Measurements from ENCODE around the gene CCDC69.
"Not testable (repeated sequence)": the region's sequence is repeated elsewhere in the genome, so short reads cannot be mapped to it uniquely, and the experiment has no call there.

Gene CCDC69

DNA sequence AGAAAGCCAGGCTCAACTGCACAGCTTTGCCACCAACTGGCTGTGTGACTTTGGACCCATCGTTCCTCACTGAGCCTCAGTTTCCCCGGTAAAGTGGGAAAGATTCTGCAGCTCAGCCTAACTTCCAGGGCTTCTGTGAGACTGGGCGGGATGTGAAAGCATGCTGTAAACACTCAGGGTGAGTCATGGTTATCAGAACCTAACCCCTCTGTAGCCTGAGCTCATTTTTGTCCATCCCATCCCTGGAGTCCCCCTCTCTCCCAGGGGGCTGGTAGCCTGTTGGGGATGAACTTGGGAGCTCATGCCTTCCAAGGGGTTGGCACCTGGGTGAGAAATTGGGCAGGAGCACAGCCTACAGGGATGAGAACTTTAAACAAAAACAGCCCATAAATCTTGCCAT lies 2.3 kb downstream of the CCDC69 start:
- no peak for DNase-seq

DNA sequence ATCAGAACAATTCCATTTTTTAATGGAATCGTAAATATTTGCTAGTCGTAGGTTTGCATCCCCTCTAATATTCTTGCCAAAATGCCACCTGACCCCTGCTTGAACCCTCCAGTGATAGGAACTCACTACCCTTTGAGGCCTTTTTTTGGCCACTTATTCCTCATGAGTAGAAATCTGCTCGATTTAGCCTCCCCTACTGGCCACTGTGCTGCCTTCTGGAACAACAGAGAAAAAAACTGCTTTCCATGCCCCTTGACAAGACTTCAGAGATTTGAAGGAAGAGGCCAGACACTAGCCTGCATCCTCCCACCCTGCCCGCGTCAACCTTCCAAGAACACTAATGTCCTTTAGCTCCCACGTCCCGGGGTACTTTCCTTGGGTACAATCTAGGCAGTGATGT lies 4.1 kb downstream of the CCDC69 start:
- no peak for DNase-seq

DNA sequence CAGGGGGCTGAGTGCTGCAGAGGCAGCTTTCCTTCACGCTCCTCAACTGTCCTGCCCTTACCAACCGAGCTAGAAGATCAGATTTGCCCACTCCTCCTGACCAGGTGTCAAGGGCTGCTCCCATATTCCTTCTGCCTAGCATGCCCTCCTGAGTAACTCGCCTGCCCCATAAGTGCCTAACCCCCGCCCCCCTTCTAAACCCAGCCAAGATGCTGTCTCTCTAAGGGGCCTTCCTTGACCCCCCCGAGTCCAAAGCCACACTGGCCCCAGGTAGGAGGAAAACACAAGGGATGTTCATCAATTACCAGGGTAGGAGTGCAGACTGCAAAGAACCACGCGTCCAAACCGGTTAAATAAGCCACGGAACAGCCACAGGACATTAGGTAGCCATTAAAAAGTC lies 4.8 kb downstream of the CCDC69 start:
- DNase-seq: no peak

DNA sequence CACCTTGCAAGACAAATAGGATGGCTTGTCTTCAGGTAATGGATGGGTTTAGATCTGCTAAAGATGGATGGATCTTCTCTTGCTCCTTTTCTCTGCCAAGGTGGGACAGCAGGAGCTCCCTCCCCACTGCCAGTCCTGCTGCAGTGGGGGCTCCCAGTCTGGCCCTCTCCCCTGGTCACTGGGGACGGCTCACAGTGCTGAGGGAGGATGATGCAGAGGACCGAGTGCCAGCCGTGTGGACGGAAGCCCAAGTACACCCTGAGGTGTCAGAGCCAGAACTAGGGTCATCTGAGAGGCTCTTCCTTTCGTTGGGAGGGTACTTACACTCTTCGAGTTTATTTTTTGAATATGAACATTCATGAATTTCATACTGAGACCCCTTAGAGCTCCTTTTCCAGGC lies 5.7 kb downstream of the CCDC69 start:
- no peak for DNase-seq

DNA sequence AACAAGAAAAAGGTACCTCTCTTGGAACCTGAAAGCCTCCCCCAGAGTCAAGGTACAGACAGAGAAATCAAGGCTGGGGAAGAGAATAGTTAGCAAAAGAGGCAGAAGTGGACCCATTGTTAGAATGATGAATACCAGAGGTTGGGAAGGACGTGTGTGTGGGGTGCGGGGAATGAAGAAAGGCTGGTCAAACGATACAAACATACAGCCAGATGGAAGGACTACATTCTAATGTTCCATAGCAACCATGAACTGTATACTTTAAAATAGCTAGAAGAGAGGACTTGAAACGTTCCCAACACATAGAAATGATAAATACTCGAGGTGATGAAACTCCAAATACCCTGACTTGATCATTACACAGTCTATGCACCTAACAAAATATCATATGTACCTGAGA lies 7.1 kb downstream of the CCDC69 start:
- DNase-seq: no peak

DNA sequence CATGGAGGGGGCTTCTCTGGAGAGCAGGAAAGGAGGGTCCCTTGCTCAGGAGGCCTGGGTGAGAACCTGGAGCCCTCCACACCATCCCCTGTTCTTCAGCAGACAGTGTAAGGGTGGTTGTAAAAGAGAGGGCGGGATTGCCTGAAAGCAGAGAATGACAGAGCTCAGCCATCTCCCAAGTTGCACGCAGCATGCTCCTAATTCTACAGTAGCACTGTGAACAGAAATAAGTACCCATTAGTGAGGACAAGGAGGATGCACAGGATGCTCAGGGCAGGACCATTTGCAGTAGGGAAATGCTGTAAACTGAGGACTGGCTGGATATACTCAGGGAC lies 8.4 kb downstream of the CCDC69 start:
- DNase-seq: no peak

DNA sequence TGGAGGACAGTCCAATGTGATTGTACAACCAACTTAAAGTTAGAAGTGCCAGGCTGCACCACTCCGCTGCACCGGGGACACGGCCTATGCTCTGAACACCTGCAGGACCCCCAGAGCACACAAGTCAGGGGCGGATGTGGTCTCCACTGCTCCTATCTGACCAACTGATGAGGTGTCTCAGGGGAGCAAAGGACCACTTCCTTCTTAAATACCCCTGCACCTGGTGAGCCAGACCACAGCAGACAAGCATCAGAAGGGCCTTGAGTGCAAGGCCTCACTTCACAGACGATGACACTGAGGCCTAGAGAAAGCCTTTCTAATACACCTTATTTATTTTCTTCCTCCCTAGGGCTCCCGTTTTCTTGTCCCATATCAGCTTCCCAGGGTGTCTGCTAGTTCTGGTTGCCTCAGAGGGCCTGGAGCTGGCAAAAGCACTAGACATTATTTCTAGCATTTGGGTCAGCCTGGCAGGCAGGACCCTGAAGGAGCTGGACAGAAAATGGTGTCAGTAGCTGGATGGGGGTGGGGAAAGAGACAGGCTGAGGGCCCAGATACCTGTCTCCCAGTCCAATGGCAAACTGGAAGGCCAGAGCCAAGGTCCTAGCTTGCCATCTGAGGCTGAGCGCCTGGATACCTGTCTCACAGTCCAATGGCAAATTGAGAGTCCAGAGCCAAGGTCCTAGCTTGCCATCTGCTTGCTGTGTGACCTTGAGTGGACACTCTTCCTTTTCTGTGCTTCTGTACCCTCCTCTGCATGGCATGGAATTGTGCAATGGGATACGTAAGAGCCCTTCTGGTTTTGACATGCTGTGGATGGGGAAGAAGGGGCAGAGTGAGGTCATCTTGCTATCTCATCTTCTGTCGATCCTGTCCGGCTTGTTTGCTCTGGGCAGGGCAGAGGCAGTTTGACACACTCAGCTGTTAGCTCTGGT lies 9.0 kb downstream of the CCDC69 start:
- peak; percentile 53 to 80 for DNase-seq

DNA sequence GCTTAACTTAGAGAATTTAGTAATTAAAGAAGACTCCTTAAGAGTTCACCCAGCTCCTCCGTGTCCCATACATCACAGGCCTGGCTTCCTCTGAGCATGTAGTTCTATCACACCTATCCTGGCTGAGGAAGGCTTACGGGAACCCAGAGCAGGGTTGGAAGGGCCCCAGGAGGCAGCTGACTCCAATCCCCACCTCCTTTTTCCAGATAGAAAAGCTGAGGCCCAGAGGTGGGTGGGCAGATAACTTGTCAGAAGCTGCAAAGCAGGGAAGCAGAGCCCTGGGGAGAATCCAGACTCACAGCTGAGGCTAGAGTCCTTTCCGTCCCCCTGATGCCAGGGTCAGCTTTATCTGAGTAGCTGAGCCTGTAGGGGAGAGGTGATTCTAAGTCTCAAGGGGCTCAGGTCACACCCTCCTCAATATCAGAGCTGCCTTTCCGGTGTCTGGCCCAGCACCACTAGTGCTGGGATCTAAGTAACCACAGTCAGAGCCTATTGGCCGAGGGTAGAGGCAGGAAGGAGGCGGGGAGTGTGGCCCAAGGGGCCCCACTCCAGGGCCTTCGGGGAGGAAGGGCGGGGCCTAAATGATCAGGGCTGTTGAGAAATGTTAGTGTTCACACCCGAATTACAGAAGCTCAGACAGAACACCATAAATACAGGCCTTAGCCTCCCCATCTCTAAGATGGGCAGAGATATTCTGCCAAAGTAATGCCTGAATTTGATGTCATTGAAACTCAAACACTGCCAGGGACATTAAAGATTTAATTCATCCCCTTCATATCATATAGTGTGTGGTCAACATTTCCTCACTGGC lies 9.9 kb downstream of the CCDC69 start:
- DNase-seq: peak; percentile 89 to 91

DNA sequence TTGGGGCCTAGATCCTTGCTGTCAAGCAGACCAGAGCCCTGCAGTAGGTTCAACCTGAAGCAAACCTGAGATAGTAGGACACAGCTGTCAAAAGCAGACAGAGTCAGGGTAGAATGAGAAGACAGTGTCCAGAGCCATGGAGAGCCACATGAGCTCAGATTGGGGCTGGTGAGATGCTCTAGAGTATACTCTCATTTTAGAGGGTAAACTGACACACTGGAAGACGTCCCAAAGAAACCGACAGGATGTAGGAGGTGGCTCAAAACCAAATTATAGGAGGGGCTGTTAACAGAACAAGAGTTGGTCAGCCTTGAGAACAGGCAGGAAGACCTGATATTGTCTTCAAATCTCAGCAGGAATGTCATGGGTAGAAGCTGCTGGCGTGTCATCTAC lies 11.5 kb downstream of the CCDC69 start:
- DNase-seq: peak in 1 of 2 donors; percentile 19

DNA sequence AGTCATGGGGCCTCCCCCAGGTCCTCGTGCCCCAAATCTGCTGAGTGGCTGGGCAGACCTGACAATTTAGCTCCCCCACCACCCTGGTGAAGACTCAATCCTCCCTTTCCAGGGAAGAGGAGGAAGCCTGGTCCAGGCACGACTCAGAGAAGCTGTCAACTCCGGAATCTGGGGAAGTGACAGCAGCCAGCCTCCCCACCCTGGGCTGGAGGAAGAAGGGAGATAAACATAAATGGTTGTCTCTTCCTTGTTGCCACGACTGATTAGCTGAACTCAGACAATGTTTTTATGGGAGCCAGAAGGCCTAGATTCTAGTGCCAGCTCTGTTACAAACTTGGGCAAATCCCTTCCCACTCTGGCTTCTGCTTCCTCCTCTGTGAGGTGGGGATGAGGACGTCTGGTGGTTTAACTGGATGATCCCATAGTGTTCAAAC lies 15.4 kb downstream of the CCDC69 start:
- no peak for DNase-seq

DNA sequence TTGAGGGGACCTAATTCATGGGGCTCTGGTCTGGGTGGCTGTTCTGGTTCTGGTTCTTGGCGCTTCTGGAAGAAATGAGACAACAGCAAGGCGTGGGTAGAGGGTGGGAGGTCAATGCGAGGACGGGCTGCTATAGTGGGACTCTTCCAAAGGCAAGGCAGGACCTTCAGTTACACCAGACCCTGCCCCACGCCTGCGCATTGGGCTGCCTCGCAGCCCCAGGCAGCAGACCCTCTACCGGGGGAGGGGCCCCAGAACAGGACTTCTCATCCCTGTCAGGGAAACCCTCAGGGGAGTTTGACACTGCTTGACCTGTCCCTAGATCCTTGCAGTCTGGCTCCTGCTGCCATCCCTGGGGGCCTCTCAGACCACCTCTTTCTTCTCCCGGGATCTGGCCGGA lies 18.5 kb downstream of the CCDC69 start:
- no peak for DNase-seq

DNA sequence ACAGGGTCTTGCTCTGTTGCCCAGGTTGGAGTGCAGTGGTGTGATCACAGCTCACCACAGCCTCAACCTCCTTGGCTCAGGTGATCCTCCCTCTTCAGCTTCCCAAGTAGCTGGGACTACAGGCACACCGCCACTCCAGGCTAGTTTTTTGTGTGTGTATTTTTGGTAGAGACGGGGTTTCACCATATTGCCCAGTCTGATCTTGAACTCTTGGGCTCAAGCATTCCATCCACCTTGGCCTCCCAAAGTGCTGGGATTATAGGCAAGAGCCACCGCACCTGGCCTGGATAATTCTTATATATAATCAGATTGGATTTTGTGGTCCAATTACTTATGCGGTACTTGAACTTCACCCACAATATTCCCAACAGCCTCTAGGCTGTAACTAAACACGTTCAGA lies 19.8 kb downstream of the CCDC69 start:
- DNase-seq: no peak

DNA sequence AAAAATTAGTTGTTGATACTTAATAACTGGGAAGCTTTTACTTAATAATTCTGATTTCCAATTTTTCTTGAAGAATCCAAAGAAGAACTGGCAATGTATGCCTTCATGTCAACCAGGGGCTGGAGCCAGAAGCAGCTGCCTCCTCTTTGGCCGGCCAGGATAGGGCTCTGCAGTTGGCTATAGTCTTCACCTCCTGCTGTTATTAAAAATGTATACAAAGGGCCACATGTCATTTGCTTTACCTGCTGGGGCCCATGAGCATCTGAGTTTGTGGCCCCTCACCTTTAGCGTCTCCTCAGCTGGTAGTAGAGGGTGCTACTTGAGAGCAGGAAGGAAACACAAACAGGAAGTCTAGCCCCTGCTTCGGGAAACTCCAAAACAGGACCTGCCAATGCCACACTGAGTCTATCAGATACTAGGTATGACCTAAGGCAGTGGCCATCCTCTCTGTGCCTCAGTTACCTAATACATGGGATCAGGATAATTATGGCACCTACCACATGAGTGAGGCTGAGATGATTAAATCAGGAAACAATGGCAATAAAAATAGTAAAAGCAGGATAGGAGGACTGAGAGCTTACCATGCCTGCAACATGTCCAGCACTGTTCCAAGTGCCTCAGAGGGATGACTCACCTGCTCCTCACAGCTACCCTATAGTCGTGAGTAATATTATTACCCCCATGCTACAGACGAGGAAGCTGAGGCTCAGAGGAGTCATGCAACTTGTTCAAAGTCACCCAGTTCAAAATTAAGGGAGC lies 21.3 kb downstream of the CCDC69 start:
- peak in 1 of 2 donors; percentile 53 for DNase-seq

DNA sequence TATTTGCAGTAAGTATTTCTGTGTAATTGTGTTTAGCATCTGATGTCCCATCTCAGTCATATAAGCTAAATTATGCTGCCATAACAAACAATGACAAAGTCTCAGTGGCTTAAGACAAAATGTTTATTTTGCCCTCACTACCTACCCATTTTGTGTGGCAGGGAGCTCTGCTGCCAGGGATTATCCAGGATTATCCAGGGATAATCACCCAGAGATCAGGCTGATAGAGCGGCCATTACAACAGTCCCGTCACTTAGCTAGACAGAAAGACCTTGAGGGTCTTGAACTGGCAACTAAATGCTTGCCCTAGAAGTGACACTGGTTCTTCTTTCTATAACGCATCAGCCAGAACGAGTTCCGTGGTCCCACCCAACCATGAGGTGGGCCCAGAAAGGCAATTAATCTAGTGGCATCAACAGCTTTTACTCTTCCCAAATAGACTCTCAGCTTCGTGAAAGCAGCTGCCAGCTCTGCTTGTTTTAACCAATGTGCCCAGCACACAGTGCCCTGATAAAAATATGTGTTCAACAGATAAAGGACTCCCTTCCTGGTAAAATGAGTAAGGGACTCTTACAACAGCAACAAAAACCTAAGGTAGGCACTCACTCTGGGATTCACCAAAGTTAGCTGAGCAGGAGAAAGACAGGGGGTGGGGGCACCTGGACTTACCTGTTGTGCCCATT lies 22.8 kb downstream of the CCDC69 start:
- DNase-seq: no peak

DNA sequence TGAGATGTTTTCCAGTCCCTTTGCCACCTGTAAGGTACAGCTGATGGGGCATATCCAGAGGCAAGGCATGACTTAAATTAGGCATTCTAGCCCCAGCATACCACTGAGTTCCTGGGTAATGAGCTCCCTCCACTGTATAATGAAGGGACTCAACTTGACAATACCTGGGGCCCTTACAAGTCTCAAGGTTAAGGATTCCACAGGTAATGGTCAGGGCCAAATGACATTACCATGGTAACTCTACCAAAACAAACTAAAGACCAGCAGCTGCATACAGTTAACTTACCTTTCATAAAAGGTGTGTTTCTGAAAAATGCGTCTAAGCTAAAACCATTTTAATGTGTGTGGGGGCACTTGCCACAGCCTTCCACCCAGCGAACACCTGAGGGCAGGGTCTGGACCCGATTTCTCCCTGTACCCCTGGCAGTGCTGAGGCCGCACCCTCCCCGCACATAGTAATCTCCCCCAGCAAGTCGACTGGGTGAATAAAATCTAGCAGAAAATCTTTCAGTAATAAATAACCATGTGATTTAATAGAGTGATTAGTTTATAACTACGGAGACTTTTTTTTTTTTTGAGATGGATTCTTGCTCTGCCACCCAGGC lies 24.2 kb downstream of the CCDC69 start:
- DNase-seq: no peak

DNA sequence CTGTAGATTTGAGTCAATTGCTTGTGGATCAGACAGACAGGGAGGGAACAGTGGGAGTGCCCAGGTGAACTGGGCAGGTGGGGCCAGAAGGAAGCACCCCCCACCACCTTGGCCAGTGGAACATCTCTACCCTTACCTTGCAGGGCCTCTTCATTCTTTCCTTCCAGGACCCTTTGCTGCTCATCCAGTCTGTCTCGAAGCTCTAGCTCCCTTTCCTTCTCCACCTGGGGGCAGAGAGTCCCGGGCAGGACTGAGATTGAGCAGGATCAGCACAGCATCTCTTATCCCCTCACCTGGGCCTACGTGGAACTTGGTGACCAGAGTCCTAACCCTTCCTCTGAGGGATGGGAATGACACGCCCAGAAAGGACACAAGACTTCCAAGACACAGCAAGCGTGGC lies 25.0 kb downstream of the CCDC69 start:
- DNase-seq: no peak

DNA sequence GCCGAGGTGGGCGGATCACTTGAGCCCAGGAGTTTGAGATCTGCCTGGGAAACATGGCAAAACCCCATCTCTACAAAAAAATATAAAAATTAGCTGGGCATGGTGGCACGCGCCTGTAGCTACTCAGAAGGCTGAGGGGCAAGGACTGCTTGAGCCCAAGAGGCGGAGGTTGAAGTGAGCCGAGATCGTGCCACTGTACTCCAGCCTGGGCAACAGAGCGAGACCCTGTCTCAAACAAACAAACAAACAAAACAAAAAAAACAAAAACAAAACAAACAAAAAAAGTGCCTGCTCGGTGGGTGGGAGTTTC lies 26.6 kb downstream of the CCDC69 start:
- not testable (repeated sequence) for DNase-seq

DNA sequence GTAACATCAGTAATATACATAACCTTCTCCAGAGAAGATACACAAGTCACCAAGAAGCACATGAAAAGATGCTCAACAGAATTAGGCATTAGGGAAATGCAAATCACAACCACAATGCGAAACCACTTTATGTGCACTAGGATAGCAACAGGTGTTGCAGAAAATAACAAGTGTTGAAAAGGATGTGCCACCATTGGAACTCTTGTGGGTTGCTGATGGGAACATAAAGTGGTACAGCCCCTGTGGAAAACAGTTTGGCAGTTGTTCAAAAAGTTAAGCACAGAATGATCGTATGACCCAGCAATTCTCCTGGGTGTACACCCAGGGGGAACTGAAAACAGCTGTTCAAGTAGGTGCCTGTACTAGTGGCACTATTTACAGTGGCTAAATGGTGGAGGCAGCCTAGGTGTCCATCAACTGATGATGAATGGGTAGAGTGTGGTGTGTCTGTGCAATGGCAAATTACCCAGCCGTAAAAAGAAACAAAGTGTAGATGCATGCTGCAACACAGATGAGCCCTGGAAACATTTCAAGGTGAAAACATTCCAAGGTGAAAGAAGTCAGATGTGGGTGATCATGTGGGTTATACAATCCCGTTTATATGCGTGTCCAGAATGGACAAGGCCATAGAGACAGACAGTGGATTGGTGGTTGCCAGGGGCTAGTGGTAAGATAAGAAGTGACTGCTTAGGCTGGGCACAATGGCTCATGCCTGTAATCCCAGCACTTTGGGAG lies 27.2 kb downstream of the CCDC69 start:
- DNase-seq: peak in 1 of 2 donors; percentile 30

DNA sequence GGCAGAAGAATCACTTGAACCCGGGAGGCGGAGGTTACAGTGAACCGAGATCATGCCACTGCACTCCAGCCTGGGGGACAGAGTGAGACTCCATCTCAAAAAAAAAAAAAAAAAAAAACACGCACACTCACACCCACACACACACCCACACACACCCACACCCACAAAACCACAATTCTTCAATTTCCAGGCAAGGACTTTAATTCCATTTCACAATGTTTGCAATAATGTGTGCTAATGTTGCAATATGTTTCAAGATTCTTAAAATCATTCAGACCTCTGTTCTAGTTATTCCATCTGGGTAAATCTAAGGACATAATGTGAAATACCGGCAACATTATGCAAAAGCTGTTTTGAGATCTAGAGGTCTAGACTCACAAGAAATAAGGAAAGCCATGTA lies 28.3 kb downstream of the CCDC69 start:
- peak in 1 of 2 donors; percentile 37 for DNase-seq

DNA sequence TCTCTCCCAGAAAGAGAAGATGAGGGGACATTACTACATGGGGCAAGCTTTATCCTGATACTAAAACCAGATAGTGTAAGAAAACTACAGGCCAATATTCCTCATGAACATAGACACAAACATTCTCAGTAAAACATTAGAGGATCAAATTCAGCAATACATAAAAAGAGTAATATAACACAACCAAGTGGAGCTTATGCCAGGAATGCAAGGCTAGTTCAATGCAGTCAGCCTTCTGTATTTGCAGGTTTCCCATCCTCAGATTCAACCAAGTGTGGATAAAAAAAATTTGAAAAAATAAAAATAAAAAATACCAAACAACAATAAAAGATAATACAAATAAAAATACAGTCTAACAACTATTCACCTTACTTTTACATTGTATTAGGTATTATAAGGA lies 31.3 kb downstream of the CCDC69 start:
- no peak for DNase-seq

DNA sequence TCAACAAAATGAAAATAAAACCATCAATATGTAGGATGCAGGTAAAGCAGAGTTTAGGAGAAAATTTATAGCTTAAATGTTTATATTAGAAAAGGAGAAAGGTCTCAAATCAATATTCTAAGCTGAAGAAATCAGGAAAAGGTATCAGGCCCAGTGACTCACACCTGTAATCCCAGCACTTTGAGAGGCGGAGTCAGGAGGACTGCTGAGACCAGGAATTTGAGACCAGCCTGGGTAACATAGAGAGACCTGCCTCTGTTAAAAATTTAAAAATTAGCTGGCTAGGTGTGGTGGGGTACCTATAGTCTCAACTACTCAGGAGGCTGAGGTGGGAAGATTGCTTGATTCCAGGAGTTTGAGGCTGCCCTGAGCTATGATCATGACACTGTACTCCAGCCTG lies 32.2 kb downstream of the CCDC69 start:
- no peak for DNase-seq

DNA sequence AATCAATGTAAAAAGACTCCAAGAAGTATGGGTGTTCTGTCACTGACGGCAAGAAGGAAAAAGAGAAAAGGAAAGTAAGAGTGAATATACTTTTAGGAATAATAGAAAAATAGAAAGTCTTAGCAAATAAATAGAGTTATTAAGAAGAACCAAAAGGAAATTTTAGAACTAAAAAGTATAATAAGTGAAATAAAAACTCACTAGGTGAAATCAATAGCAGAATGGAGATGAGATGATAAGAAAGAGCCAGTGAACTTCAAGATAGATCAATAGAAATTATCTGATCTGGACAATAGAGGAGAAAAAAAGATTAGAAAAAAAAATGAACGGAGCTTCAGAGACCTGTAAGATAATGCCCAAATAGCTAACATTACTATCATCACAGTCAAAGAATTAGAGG lies 34.7 kb downstream of the CCDC69 start:
- DNase-seq: no peak
